T-helper 2 cell treated with Interferon-gamma antibody and Interleukin-4, amounts not matched to agents 100 ng/mL and 5 ng/mL, for 36 hours (primary cell): ENCODE measurements around the gene ASB18. TPM values are rescaled to one million over a fixed set of nuclear protein-coding genes. Genes with fewer than 3 reads are reported as not detected.

Experiments used
- total RNA-seq: library from RNA; stranded (reverse); gene quantifications from 2 replicates; pipeline ENCODE4 v1.2.3, GENCODE V29; 2022

Gene ASB18
- total RNA-seq, 1 donor from 2014 or later, result not detected

Other genes starting within 250 kb of the ASB18 start
- gene GBX2, start 96.0 kb downstream of the ASB18 start, total RNA-seq, result not detected in 2 replicates